ENCODE measurements around the gene GUCY1A1. TPM values are rescaled to one million over a fixed set of nuclear protein-coding genes. Genes with fewer than 3 reads are reported as not detected.

Gene GUCY1A1
- polyA plus RNA-seq, 1 donor from 2014 or later = 13.6 TPM

GRCh38 chr4:155722816-155723499, 56.3 kb downstream of the GUCY1A1 start:
- Histone ChIP-seq H3K36me3 (ENCODE audit: insufficient read depth, low read length) (no peaks in the 10 kb centered on the region), H3K9me3 (ENCODE audit: low read length) (no peaks in the 10 kb centered on the region), H2AFZ (ENCODE audit: low read depth, low read length) (no peak overlapping the region), H3K27me3 (ENCODE audit: insufficient read depth, low read depth, low read length) (no peaks in the 10 kb centered on the region), H3F3A (ENCODE audit: insufficient read depth, low read length, poor library complexity, severe bottlenecking) (no peaks in the 10 kb centered on the region), H3K9ac (ENCODE audit: low read length) (no peak overlapping the region), H3K9me2 (ENCODE audit: insufficient read depth, low read length) (no peaks in the 10 kb centered on the region), H3K27ac (ENCODE audit: low read length) (no peak overlapping the region), H3K79me2 (replicated peaks; ENCODE audit: insufficient read depth, low read length) (no peaks in the 10 kb centered on the region), H3K4me3 (ENCODE audit: low read length) (no peak overlapping the region), H3K4me2 (ENCODE audit: low read length) (no peak overlapping the region), H4K20me1 (ENCODE audit: insufficient read depth) (no peaks in the 10 kb centered on the region)
- TF ChIP-seq MXI1 (conservative IDR thresholded peaks at IDR 0.05; ENCODE audit: poor library complexity, severe bottlenecking) (no peak), SMC3 (conservative IDR thresholded peaks at IDR 0.05; ENCODE audit: poor library complexity) (no peak), RAD21 (conservative IDR thresholded peaks at IDR 0.05) (no peak), POLR2AphosphoS5 (IDR thresholded peaks at IDR 0.05) (no peak), EP300 (conservative IDR thresholded peaks at IDR 0.05; ENCODE audit: poor library complexity, severe bottlenecking) (no peak), EZH2 (IDR thresholded peaks at IDR 0.05; ENCODE audit: borderline replicate concordance, insufficient read depth, low read length, poor library complexity, severe bottlenecking) (no peak), TAF1 (IDR thresholded peaks at IDR 0.05; ENCODE audit: low read depth) (no peak), CTCF (IDR thresholded peaks at IDR 0.05; ENCODE audit: poor library complexity, severe bottlenecking) (no peak), REST (IDR thresholded peaks at IDR 0.05; ENCODE audit: borderline replicate concordance) (no peak)

- Histone ChIP-seq H3K27ac (ENCODE audit: low read length) (no peak overlapping the region), H3K9ac (ENCODE audit: low read length) (no peak overlapping the region), H4K20me1 (ENCODE audit: insufficient read depth) (no peaks in the 10 kb centered on the region), H3F3A (ENCODE audit: insufficient read depth, low read length, poor library complexity, severe bottlenecking) (no peaks in the 10 kb centered on the region), H3K9me3 (ENCODE audit: low read length) (no peaks in the 10 kb centered on the region), H3K79me2 (replicated peaks; ENCODE audit: insufficient read depth, low read length) (no peaks in the 10 kb centered on the region), H3K36me3 (ENCODE audit: insufficient read depth, low read length) (no peaks in the 10 kb centered on the region), H3K27me3 (ENCODE audit: insufficient read depth, low read depth, low read length) (no peaks in the 10 kb centered on the region), H2AFZ (ENCODE audit: low read depth, low read length) (no peak overlapping the region), H3K4me3 (ENCODE audit: low read length) (no peak overlapping the region), H3K4me2 (ENCODE audit: low read length) (no peak overlapping the region), H3K9me2 (ENCODE audit: insufficient read depth, low read length) (no peaks in the 10 kb centered on the region)
- TF ChIP-seq POLR2AphosphoS5 (IDR thresholded peaks at IDR 0.05) (no peak), SMC3 (conservative IDR thresholded peaks at IDR 0.05; ENCODE audit: poor library complexity) (no peak), EP300 (conservative IDR thresholded peaks at IDR 0.05; ENCODE audit: poor library complexity, severe bottlenecking) (no peak), RAD21 (conservative IDR thresholded peaks at IDR 0.05) (no peak), CTCF (IDR thresholded peaks at IDR 0.05; ENCODE audit: poor library complexity, severe bottlenecking) (no peak), REST (IDR thresholded peaks at IDR 0.05; ENCODE audit: borderline replicate concordance) (no peak), EZH2 (IDR thresholded peaks at IDR 0.05; ENCODE audit: borderline replicate concordance, insufficient read depth, low read length, poor library complexity, severe bottlenecking) (no peak), TAF1 (IDR thresholded peaks at IDR 0.05; ENCODE audit: low read depth) (no peak), MXI1 (conservative IDR thresholded peaks at IDR 0.05; ENCODE audit: poor library complexity, severe bottlenecking) (no peak)
Measured at GRCh38 chr4:155724731-155725130, 58.1 kb downstream of the GUCY1A1 start.

Data from neural cell (in vitro differentiated cells).